ENCODE results near the gene TESMIN.

The TESMIN gene

GRCh38 chr11:68751331-68751856 lies at the start of gene TESMIN:
TSS of gene TESMIN (minus strand) at chr11:68751520. CDS start at chr11:68750660, 860 bp downstream.
- DNase-seq (ENCODE audit: low read depth) = no peak

GRCh38 chr11:68798221-68798813 lies 47.0 kb upstream of the TESMIN start:
- no peak for DNase-seq (ENCODE audit: low read depth)

- no peak for DNase-seq (ENCODE audit: low read depth)
These were observed 45.5 kb upstream of the TESMIN start for GRCh38 chr11:68796801-68797200.

- DNase-seq (ENCODE audit: low read depth) = no peak
These were observed 41.2 kb upstream of the TESMIN start for GRCh38 chr11:68792400-68792966.

GRCh38 chr11:68784653-68785052 lies 33.3 kb upstream of the TESMIN start:
- no peak for DNase-seq (ENCODE audit: low read depth)

- DNase-seq (ENCODE audit: low read depth) = no peak
These were observed 32.0 kb upstream of the TESMIN start for GRCh38 chr11:68783216-68783821.

- no peak for DNase-seq (ENCODE audit: low read depth)
These were observed 31.4 kb upstream of the TESMIN start for GRCh38 chr11:68782711-68783110.

GRCh38 chr11:68780829-68781228 lies 29.5 kb upstream of the TESMIN start:
- DNase-seq (ENCODE audit: low read depth) = no peak

- no peak for DNase-seq (ENCODE audit: low read depth)
These were observed 26.9 kb upstream of the TESMIN start for GRCh38 chr11:68778205-68778604.

- no peak for DNase-seq (ENCODE audit: low read depth)
These were observed 25.3 kb upstream of the TESMIN start for GRCh38 chr11:68776442-68777235.

- DNase-seq (ENCODE audit: low read depth) = no peak
These were observed 24.6 kb upstream of the TESMIN start for GRCh38 chr11:68775951-68776388.

- no peak for DNase-seq (ENCODE audit: low read depth)
These were observed 22.9 kb upstream of the TESMIN start for GRCh38 chr11:68774194-68774585.

- no peak for DNase-seq (ENCODE audit: low read depth)
These were observed 22.3 kb upstream of the TESMIN start for GRCh38 chr11:68773521-68774193.

GRCh38 chr11:68772936-68773335 lies 21.6 kb upstream of the TESMIN start:
- DNase-seq (ENCODE audit: low read depth) = no peak

- no peak for DNase-seq (ENCODE audit: low read depth)
These were observed 19.5 kb upstream of the TESMIN start for GRCh38 chr11:68770781-68771180.

GRCh38 chr11:68767672-68768071 lies 16.4 kb upstream of the TESMIN start:
- no peak for DNase-seq (ENCODE audit: low read depth)

GRCh38 chr11:68766786-68767185 lies 15.5 kb upstream of the TESMIN start:
- DNase-seq (ENCODE audit: low read depth) = no peak

- DNase-seq (ENCODE audit: low read depth) = no peak
These were observed 13.4 kb upstream of the TESMIN start for GRCh38 chr11:68764746-68765145.

GRCh38 chr11:68763926-68764657 lies 12.8 kb upstream of the TESMIN start:
- DNase-seq (ENCODE audit: low read depth) = no peak

GRCh38 chr11:68763181-68763721 lies 11.9 kb upstream of the TESMIN start:
- no peak for DNase-seq (ENCODE audit: low read depth)

- DNase-seq (ENCODE audit: low read depth) = no peak
These were observed 11.2 kb upstream of the TESMIN start for GRCh38 chr11:68762481-68762880.

Measured in GM04503 (cell line).